Panc1 (cell line): ENCODE measurements around the gene THSD7A. TPM values are rescaled to one million over a fixed set of nuclear protein-coding genes. Genes with fewer than 3 reads are reported as not detected.

Source experiments
- ATAC-seq: fragments of 200-7000 bp; cut with Tn5 transposase; 2 replicates; pipeline ENCODE4 v1.9.1; 2020; ENCODE audit warnings: mild to moderate bottlenecking, moderate library complexity
- BruUV-seq: library from RNA; stranded (reverse); fragments of 400-500 nt; replicated peaks from 2 replicates; lab custom pipeline; 2021; lab: Mats Ljungman, UMichigan
- CTCF ChIA-PET: fragments of 300-600 bp; sonication (Branson Sonifier 250); formaldehyde crosslinking; loops from one replicate; lab custom pipeline; 2022; ENCODE audit warnings: antibody characterized with exemption; lab: Charles Lee
- POLR2A ChIA-PET: fragments of 300-600 bp; sonication (Branson Sonifier 250); formaldehyde crosslinking; loops from one replicate; lab custom pipeline; 2022; ENCODE audit warnings: antibody characterized with exemption; lab: Charles Lee
- DNase-seq: peaks from one replicate; pipeline ENCODE4 v3.0.0-alpha.2; 2010; ENCODE audit warnings: low read depth, low spot score
- H3K27ac ChIP-seq: 2 replicates; pipeline ENCODE4 v1.5.1; 2011; ENCODE audit warnings: mild to moderate bottlenecking, low read length, inconsistent platforms
- H3K27me3 ChIP-seq: fragments of 200-500 bp; sonication (Bioruptor generic); 2 replicates; pipeline ENCODE4 v1.6.0; 2014; ENCODE audit warnings: low read length, inconsistent platforms; ENCODE audit not compliant: control insufficient read depth, insufficient read depth
- H3K36me3 ChIP-seq: fragments of 200-500 bp; sonication (Bioruptor generic); 2 replicates; pipeline ENCODE4 v1.5.1; 2014; ENCODE audit warnings: inconsistent platforms, mild to moderate bottlenecking, low read length, moderate library complexity; ENCODE audit not compliant: control insufficient read depth, insufficient read depth
- H3K4me1 ChIP-seq: 2 replicates; pipeline ENCODE4 v1.5.1; 2011; ENCODE audit warnings: inconsistent platforms, mild to moderate bottlenecking, low read length, moderate library complexity; ENCODE audit not compliant: control insufficient read depth, insufficient read depth
- H3K4me3 ChIP-seq, 2 experiments: 2 replicates each; pipeline ENCODE4 v1.5.1; 2011 to 2012; ENCODE audit warnings: low read depth in 2 of 2, low read length in 2 of 2, mild to moderate bottlenecking in 2 of 2, inconsistent platforms in 1 of 2, moderate library complexity in 1 of 2
- H3K9me3 ChIP-seq: fragments of 200-500 bp; sonication (Bioruptor generic); 2 replicates; pipeline ENCODE4 v1.5.1; 2014; ENCODE audit warnings: low read depth, mild to moderate bottlenecking, inconsistent platforms, low read length, moderate library complexity; ENCODE audit not compliant: control insufficient read depth, insufficient read depth
- POLR2AphosphoS5 ChIP-seq: IDR thresholded peaks from 2 replicates; pipeline ENCODE4 v1.6.1; 2012; ENCODE audit warnings: mild to moderate bottlenecking, low read depth, low read length, moderate library complexity
- SIN3A ChIP-seq: IDR thresholded peaks from 2 replicates; pipeline ENCODE4 v1.6.1; 2012; ENCODE audit warnings: low read depth, mild to moderate bottlenecking, low read length, moderate library complexity, borderline replicate concordance; ENCODE audit not compliant: insufficient read depth
- TCF7L2 ChIP-seq: IDR thresholded peaks from 2 replicates; pipeline ENCODE4 v1.6.1; 2011; ENCODE audit warnings: mild to moderate bottlenecking, low read depth, low read length, inconsistent platforms
- in situ Hi-C: cut with HindIII; loops from 2 replicates; pipeline ENCODE4 v1.10.0; 2016; ENCODE audit warnings: low sequenced_read_pairs, low pct_unique_long_range_greater_than_20kb
- intact Hi-C: fragments of 100-400 bp; cut with micrococcal nuclease; formaldehyde crosslinking; loops from one replicate; pipeline ENCODE4 v1.10.0; 2022; ENCODE audit not compliant: unreplicated experiment
- total RNA-seq: library from RNA; stranded (reverse); gene quantifications from one replicate; pipeline ENCODE4 v1.2.1, GENCODE V29; 2021; ENCODE audit not compliant: unreplicated experiment
- TF ChIP-seq, protein P1 (sequence below): fragments of 450-650 bp; IDR thresholded peaks from 2 replicates; pipeline ENCODE4 v1.5.1; 2017; ENCODE audit warnings: mild to moderate bottlenecking
- TF ChIP-seq, protein P2 (sequence below), 2 experiments: IDR thresholded peaks; 2 replicates each; pipeline ENCODE4 v1.6.1; 2011 to 2012; ENCODE audit warnings: low read depth in 2 of 2, control low read depth in 1 of 2, low read length in 1 of 2, mild to moderate bottlenecking in 1 of 2, moderate library complexity in 1 of 2; ENCODE audit not compliant: insufficient read depth in 1 of 2

The THSD7A gene
- total RNA-seq, 1 experiment from 2014 or later: 38.6 TPM

DNA sequence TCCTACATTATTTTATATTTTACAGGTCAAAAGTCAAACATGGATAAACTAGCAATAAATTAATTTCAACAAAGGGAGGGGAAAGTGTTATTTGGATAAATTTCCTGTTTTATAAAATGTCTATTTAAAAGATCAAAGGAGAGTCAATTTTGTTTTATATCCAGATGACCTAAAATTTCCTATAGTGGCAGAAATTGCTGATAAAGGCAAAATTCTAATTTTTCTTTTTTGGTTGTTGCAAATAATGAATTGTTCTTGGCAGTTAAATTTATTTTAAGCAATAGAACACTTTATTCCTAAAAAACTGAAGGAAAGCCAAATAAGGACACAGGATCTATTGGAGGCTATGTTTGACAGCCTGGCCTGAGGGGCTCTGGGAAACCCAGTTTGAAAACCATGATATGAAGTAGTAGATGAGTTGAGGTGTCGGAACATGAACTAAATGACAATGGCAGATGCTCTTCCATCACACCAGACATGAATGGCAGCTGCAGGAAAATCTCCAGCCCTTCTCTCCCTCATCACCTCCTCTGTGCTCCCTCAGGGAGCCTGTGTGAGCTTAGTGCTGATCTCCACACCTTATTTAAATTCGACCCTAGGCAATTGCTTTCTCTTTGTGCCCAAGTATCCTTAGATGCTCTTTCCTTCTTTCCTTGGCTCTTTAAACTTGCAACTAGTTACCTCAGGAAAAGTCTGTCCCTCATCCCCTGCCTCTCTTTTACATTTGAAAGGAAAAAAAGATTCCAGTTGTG lies 395.0 kb downstream of the THSD7A start:
- POLR2A ChIA-PET: no interaction called here
- ATAC-seq (no peak), DNase-seq (no peak)
- TF ChIP-seq, protein P1, sequence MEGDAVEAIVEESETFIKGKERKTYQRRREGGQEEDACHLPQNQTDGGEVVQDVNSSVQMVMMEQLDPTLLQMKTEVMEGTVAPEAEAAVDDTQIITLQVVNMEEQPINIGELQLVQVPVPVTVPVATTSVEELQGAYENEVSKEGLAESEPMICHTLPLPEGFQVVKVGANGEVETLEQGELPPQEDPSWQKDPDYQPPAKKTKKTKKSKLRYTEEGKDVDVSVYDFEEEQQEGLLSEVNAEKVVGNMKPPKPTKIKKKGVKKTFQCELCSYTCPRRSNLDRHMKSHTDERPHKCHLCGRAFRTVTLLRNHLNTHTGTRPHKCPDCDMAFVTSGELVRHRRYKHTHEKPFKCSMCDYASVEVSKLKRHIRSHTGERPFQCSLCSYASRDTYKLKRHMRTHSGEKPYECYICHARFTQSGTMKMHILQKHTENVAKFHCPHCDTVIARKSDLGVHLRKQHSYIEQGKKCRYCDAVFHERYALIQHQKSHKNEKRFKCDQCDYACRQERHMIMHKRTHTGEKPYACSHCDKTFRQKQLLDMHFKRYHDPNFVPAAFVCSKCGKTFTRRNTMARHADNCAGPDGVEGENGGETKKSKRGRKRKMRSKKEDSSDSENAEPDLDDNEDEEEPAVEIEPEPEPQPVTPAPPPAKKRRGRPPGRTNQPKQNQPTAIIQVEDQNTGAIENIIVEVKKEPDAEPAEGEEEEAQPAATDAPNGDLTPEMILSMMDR: no peak
- no peak for TF ChIP-seq SIN3A
- TF ChIP-seq, protein P2, sequence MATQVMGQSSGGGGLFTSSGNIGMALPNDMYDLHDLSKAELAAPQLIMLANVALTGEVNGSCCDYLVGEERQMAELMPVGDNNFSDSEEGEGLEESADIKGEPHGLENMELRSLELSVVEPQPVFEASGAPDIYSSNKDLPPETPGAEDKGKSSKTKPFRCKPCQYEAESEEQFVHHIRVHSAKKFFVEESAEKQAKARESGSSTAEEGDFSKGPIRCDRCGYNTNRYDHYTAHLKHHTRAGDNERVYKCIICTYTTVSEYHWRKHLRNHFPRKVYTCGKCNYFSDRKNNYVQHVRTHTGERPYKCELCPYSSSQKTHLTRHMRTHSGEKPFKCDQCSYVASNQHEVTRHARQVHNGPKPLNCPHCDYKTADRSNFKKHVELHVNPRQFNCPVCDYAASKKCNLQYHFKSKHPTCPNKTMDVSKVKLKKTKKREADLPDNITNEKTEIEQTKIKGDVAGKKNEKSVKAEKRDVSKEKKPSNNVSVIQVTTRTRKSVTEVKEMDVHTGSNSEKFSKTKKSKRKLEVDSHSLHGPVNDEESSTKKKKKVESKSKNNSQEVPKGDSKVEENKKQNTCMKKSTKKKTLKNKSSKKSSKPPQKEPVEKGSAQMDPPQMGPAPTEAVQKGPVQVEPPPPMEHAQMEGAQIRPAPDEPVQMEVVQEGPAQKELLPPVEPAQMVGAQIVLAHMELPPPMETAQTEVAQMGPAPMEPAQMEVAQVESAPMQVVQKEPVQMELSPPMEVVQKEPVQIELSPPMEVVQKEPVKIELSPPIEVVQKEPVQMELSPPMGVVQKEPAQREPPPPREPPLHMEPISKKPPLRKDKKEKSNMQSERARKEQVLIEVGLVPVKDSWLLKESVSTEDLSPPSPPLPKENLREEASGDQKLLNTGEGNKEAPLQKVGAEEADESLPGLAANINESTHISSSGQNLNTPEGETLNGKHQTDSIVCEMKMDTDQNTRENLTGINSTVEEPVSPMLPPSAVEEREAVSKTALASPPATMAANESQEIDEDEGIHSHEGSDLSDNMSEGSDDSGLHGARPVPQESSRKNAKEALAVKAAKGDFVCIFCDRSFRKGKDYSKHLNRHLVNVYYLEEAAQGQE (IDR thresholded peaks at IDR 0.05; ENCODE audit: insufficient read depth in 1 of 2, low read depth in 2 of 2, low read length in 1 of 2): no peak
- TF ChIP-seq TCF7L2: no peak
- no peak for TF ChIP-seq POLR2AphosphoS5
- no peak overlapping the region for H3K4me3 ChIP-seq
- H3K36me3 ChIP-seq: no peaks in the 10 kb centered on the region
- H3K9me3 ChIP-seq: peaks cover 4% of the 10 kb centered on the region; the same call in 1 of the 2 replicates
- no TSS peak for BruUV-seq
- intact Hi-C loops (no loop called here), in situ Hi-C loops (no loop called here)
- H3K27ac ChIP-seq: no peak overlapping the region
- CTCF ChIA-PET: interaction anchor here (0.6 kb wide), 1 partner anchor 125 kb away, joined by 3 read pairs; no protein-coding TSS in a partner anchor
- H3K27me3 ChIP-seq: no peaks in the 10 kb centered on the region
- no peaks in the 10 kb centered on the region for H3K4me1 ChIP-seq

DNA sequence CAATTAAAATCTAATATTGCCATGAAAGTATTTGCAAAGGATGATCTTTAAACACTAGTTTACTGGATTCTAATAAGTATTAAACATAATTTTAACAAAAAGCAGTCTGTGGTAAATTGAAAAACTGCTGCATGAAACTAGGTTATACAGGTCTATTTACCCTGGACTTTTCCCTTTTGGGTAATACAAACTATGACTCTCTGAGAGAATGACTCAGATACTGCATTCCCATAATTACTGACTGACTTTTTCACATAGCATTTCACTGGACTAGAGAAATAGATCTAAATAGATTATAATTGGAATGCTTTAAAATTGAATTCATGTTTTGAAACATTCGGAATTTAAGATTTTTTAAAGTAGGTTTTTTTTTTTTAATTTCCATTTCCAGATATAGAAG lies 395.7 kb downstream of the THSD7A start:
- H3K27me3 ChIP-seq: no peaks in the 10 kb centered on the region
- ChIA-PET CTCF (interaction anchor here (0.6 kb wide), 1 partner anchor 125 kb away, joined by 3 read pairs; no protein-coding TSS in a partner anchor), POLR2A (no interaction called here)
- TF ChIP-seq TCF7L2: no peak
- TF ChIP-seq, protein P2 (IDR thresholded peaks at IDR 0.05; ENCODE audit: insufficient read depth in 1 of 2, low read depth in 2 of 2, low read length in 1 of 2): no peak
- no peak for TF ChIP-seq SIN3A
- TF ChIP-seq, protein P1: no peak
- TF ChIP-seq POLR2AphosphoS5: no peak
- H3K9me3 ChIP-seq: peaks cover 4% of the 10 kb centered on the region; the same call in 1 of the 2 replicates
- no TSS peak for BruUV-seq
- no peak overlapping the region for H3K4me3 ChIP-seq
- H3K4me1 ChIP-seq: no peaks in the 10 kb centered on the region
- no peaks in the 10 kb centered on the region for H3K36me3 ChIP-seq
- in situ Hi-C loops (no loop called here), intact Hi-C loops (no loop called here)
- no peak overlapping the region for H3K27ac ChIP-seq
- no peak for ATAC-seq
- no peak for DNase-seq
